PFSK-1 (cell line): ENCODE measurements around the gene AMELY.

Experiments used
- FOXP2 ChIP-seq: optimal IDR thresholded peaks from 2 replicates; pipeline ENCODE3; 2011; ENCODE audit warnings: borderline replicate concordance, control low read depth, inconsistent platforms; ENCODE audit not compliant: insufficient read depth; ENCODE audit errors: extremely low read length, extremely low read depth
- POLR2AphosphoS5 ChIP-seq: IDR thresholded peaks from 2 replicates; pipeline ENCODE4 v1.6.1; 2012; ENCODE audit warnings: low read depth, mild to moderate bottlenecking, control low read depth, low read length, moderate library complexity
- REST ChIP-seq, 2 experiments: IDR thresholded peaks; 2 replicates each; pipeline versions ENCODE4 v1.6.1 to v1.8.0; 2011 to 2012; ENCODE audit warnings: low read depth in 2 of 2, low read length in 2 of 2, control low read depth in 1 of 2, inconsistent platforms in 1 of 2, mild to moderate bottlenecking in 1 of 2, moderate library complexity in 1 of 2; ENCODE audit not compliant: insufficient read depth in 1 of 2
- SIN3A ChIP-seq: IDR thresholded peaks from 2 replicates; pipeline ENCODE4 v1.6.1; 2012; ENCODE audit warnings: mild to moderate bottlenecking, low read length, moderate library complexity, borderline replicate concordance; ENCODE audit not compliant: insufficient read depth
- TAF1 ChIP-seq: IDR thresholded peaks from 2 replicates; pipeline ENCODE4 v1.6.1; 2012; ENCODE audit warnings: low read length, control low read depth, borderline replicate concordance; ENCODE audit not compliant: insufficient read depth

AMELY gene

GRCh38 chrY:6895236-6895635, 16.3 kb downstream of the AMELY start:
- no peak for TF ChIP-seq FOXP2
- TF ChIP-seq SIN3A: no peak
- no peak for TF ChIP-seq REST (IDR thresholded peaks at IDR 0.05; ENCODE audit: insufficient read depth in 1 of 2, low read depth in 2 of 2, low read length in 2 of 2)
- TF ChIP-seq TAF1: no peak
- TF ChIP-seq POLR2AphosphoS5: no peak

- TF ChIP-seq TAF1 (no peak), POLR2AphosphoS5 (no peak), REST (IDR thresholded peaks at IDR 0.05; ENCODE audit: insufficient read depth in 1 of 2, low read depth in 2 of 2, low read length in 2 of 2) (no peak), SIN3A (no peak), FOXP2 (no peak)
Measured at GRCh38 chrY:6894496-6894895, 17.1 kb downstream of the AMELY start.

GRCh38 chrY:6849384-6849783, 62.2 kb downstream of the AMELY start:
- TF ChIP-seq SIN3A (no peak), POLR2AphosphoS5 (no peak), TAF1 (no peak), REST (IDR thresholded peaks at IDR 0.05; ENCODE audit: insufficient read depth in 1 of 2, low read depth in 2 of 2, low read length in 2 of 2) (no peak), FOXP2 (no peak)
